ENCODE data around the gene FRMD4B. TPM values are rescaled to one million over a fixed set of nuclear protein-coding genes. Genes with fewer than 3 reads are reported as not detected.

The FRMD4B gene
- total RNA-seq, 4 donors from 2014 or later, result 9.3 to 54.5 (median 27.9) TPM

DNA sequence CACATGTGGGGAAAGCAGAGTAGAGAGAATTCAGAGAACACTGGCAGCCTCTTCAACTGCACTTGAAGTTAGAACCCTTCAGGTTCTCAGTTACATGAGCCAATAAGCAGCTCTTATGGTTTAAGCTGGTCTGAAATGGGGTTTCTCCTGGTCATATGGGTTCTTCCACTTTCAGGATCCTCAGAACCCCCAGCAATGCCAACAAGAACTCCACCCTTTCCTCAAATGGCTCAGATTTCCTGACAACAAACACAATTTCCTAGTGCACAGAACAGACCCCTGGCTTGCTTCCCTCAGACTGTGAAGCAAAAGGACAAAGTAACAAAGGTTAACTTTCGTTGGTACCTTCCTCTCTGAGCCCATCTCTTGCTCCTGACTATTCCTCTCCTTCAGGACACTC, 23.9 kb upstream of the FRMD4B start:
- Histone ChIP-seq H3K4me1 (no peaks in the 10 kb centered on the region), H3K9me3 (no peaks in the 10 kb centered on the region), H3K27me3 (no peaks in the 10 kb centered on the region), H3K27ac (peak overlapping the region in 2 of 4 donors; percentile 0 to 3), H3K36me3 (no peaks in the 10 kb centered on the region), H3K4me3 (no peak overlapping the region)
- TF ChIP-seq, protein P1, sequence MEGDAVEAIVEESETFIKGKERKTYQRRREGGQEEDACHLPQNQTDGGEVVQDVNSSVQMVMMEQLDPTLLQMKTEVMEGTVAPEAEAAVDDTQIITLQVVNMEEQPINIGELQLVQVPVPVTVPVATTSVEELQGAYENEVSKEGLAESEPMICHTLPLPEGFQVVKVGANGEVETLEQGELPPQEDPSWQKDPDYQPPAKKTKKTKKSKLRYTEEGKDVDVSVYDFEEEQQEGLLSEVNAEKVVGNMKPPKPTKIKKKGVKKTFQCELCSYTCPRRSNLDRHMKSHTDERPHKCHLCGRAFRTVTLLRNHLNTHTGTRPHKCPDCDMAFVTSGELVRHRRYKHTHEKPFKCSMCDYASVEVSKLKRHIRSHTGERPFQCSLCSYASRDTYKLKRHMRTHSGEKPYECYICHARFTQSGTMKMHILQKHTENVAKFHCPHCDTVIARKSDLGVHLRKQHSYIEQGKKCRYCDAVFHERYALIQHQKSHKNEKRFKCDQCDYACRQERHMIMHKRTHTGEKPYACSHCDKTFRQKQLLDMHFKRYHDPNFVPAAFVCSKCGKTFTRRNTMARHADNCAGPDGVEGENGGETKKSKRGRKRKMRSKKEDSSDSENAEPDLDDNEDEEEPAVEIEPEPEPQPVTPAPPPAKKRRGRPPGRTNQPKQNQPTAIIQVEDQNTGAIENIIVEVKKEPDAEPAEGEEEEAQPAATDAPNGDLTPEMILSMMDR (IDR thresholded peaks at IDR 0.05), result no peak
- no peak for TF ChIP-seq POLR2A (IDR thresholded peaks at IDR 0.05)
- DNase-seq, result no peak

DNA sequence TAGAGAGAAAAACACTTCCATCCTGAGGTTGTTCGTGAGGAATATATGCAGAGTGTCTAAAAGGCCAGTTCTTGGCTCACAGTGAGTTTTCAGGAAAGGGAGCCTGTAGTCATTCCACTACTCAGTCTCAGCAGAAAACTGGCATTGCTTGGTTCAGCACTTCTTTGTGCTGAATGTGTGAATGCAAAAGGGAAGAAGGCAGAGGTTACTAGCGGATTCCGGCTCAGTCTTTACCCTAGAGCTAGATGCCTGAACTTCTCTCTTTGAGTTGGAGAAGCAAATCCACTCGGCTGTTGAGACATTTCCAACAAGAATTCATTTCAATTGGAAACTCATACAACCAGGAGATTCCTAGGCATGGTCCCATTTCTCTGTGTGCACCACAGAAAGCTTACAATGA, 23.1 kb upstream of the FRMD4B start:
- Histone ChIP-seq H3K27me3 (no peaks in the 10 kb centered on the region), H3K36me3 (no peaks in the 10 kb centered on the region), H3K4me3 (no peak overlapping the region), H3K4me1 (no peaks in the 10 kb centered on the region), H3K27ac (peak overlapping the region in 2 of 4 donors; percentile 0 to 3), H3K9me3 (no peaks in the 10 kb centered on the region)
- TF ChIP-seq POLR2A (IDR thresholded peaks at IDR 0.05), result no peak
- TF ChIP-seq, protein P1 (IDR thresholded peaks at IDR 0.05), result no peak
- no peak for DNase-seq

- H3K9me3 ChIP-seq, result no peaks in the 10 kb centered on the region
- no peaks in the 10 kb centered on the region for H3K27me3 ChIP-seq
- H3K27ac ChIP-seq, result no peak overlapping the region
- no peak for DNase-seq
- no peak overlapping the region for H3K4me3 ChIP-seq
- H3K36me3 ChIP-seq, result no peaks in the 10 kb centered on the region
- no peaks in the 10 kb centered on the region for H3K4me1 ChIP-seq
- TF ChIP-seq, protein P1 (IDR thresholded peaks at IDR 0.05), result no peak
- TF ChIP-seq POLR2A (IDR thresholded peaks at IDR 0.05), result no peak
Measured at GRCh38 chr3:69408542-69408941, 22.7 kb upstream of the FRMD4B start.

- no peak overlapping the region for H3K4me3 ChIP-seq
- no peaks in the 10 kb centered on the region for H3K4me1 ChIP-seq
- H3K36me3 ChIP-seq, result no peaks in the 10 kb centered on the region
- H3K27me3 ChIP-seq, result no peaks in the 10 kb centered on the region
- no peak overlapping the region for H3K27ac ChIP-seq
- no peaks in the 10 kb centered on the region for H3K9me3 ChIP-seq
- DNase-seq, result no peak
- TF ChIP-seq POLR2A (IDR thresholded peaks at IDR 0.05), result no peak
- TF ChIP-seq, protein P1 (IDR thresholded peaks at IDR 0.05), result no peak
Measured at GRCh38 chr3:69407908-69408307, 22.0 kb upstream of the FRMD4B start.

DNA sequence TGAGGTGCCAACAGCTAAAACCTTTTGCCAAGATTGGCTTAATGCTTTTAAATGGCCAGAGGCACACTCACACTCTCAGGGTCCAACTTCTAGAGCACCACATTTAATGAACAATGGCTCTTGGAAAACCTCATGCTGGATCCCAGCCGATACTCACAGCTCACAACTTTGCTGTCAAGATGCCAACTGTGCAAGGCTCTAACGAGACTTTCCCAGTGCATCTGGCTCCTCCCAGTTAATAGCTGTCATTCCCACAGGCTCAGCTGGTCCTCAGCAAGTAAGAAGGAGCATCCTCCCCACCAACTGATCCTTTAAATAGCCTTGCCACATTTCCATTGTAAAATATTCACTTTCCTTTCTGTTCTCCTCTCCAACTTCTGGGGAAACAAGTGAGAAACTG, 20.3 kb upstream of the FRMD4B start:
- Histone ChIP-seq H3K36me3 (no peaks in the 10 kb centered on the region), H3K4me3 (no peak overlapping the region), H3K9me3 (no peaks in the 10 kb centered on the region), H3K4me1 (no peaks in the 10 kb centered on the region), H3K27me3 (no peaks in the 10 kb centered on the region), H3K27ac (no peak overlapping the region)
- TF ChIP-seq, protein P1 (IDR thresholded peaks at IDR 0.05), result no peak
- TF ChIP-seq POLR2A (IDR thresholded peaks at IDR 0.05), result no peak
- no peak for DNase-seq

- no peak for TF ChIP-seq POLR2A (IDR thresholded peaks at IDR 0.05)
- TF ChIP-seq, protein P1 (IDR thresholded peaks at IDR 0.05), result no peak
- H3K9me3 ChIP-seq, result no peaks in the 10 kb centered on the region
Measured at GRCh38 chr3:69405067-69405466, 19.2 kb upstream of the FRMD4B start.

More at GRCh38 chr3:69405067-69405466, 19.2 kb upstream of the FRMD4B start:
- Histone ChIP-seq H3K4me1 (no peaks in the 10 kb centered on the region), H3K27me3 (no peaks in the 10 kb centered on the region), H3K27ac (no peak overlapping the region), H3K36me3 (no peaks in the 10 kb centered on the region), H3K4me3 (no peak overlapping the region)
- DNase-seq, result no peak
